ENCODE data around the gene CCDC146.

GRCh38 chr7:77310982-77311381 is 188.6 kb downstream of the CCDC146 start:
- TF ChIP-seq CTCF (IDR thresholded peaks at IDR 0.05; ENCODE audit: low read depth, low read length) (no peak), POLR2A (IDR thresholded peaks at IDR 0.05; ENCODE audit: extremely low read depth, insufficient read length) (no peak), MAX (IDR thresholded peaks at IDR 0.05; ENCODE audit: low read depth, low read length) (no peak), MYC (IDR thresholded peaks at IDR 0.05; ENCODE audit: low read depth, low read length) (no peak)
